ENCODE results near the gene SLC31A1. TPM values are rescaled to one million over a fixed set of nuclear protein-coding genes. Genes with fewer than 3 reads are reported as not detected.
A peak's percentile ranks its signal among the peaks of the same experiment; 100 is the strongest.

The SLC31A1 gene
- 30.9 to 39.6 TPM (median 38.6 TPM) in 3 replicates for total RNA-seq
- long read RNA-seq, full-length matches to known transcripts: 57 of 62 reads
- long read RNA-seq, partial matches to known transcripts: 1 of 62 reads
- long read RNA-seq, other reads (novel, unspliced or antisense): 4 of 62 reads

DNA sequence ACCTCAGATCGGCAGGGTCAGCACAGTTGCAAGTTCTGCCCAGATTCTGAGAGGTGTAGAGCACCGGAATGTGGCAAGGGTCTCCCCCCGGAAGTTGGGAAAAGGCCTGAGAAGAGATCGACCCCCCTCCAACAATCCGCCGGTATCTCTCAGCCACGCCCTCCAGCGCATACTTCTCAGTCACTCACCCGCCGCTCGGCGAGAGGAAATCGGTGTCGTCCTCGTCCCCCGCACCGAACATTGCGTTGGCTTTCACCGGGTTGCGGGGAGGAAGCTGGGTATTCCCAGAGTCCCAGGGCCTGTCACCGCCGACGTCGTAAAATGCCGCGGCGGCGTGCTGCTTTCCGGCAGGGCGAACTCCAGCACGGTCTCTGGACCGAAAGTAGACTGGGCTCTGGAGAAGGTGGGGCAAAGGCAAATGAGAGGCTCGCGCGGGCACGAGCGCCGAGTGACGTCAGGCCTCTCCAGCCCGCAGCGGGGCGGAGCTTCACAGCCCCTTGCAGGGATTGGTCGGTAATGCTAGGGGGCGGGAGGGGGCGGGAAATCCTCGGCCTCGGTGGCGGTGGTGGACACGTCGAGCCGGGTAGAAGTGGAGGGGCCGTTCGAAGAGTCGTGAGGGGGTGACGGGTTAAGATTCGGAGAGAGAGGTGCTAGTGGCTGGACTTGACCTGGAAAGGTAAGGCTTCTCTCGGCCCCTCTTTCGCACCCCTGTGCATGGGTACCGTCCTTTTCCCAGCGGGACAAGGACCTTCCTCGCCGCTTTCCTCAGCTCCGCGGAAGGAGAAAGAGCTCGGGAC, at the start of gene SLC31A1, which contains the start of gene FKBP15:
Gene SLC31A1 (plus strand): TSS at position 542 of the 797 bp plus-strand sequence. CDS start 34,605 bp downstream, outside the sequence.
Gene FKBP15 (minus strand): TSS at position 275 of the 797 bp plus-strand sequence. CDS start 34 bp downstream, at position 241.
- peak; percentile 98 for DNase-seq (ENCODE audit: low spot score)
- peaks cover 49% of the 10 kb centered on the region for H3K4me1 Mint-ChIP-seq (ENCODE audit: low read depth)
- H3K27me3 Mint-ChIP-seq (ENCODE audit: low read depth): no peaks in the 10 kb centered on the region
- peak within 1 kb of the TSS; percentile 98 for H3K27ac Mint-ChIP-seq (ENCODE audit: unreplicated experiment)
- no peak for TF ChIP-seq CTCF (IDR thresholded peaks at IDR 0.05)
- H3K9me3 Mint-ChIP-seq (ENCODE audit: low read depth): no peaks in the 10 kb centered on the region
- peaks cover 2% of the 10 kb centered on the region for H3K36me3 Mint-ChIP-seq (ENCODE audit: low read depth)
- peak within 1 kb of the TSS; percentile 91 for H3K4me3 Mint-ChIP-seq (ENCODE audit: unreplicated experiment)

- Mint-ChIP-seq H3K27me3 (ENCODE audit: low read depth) (no peaks in the 10 kb centered on the region), H3K27ac (ENCODE audit: unreplicated experiment) (no peak overlapping the region), H3K4me1 (ENCODE audit: low read depth) (peaks cover 7% of the 10 kb centered on the region), H3K4me3 (ENCODE audit: unreplicated experiment) (no peak overlapping the region), H3K9me3 (ENCODE audit: low read depth) (peaks cover 4% of the 10 kb centered on the region), H3K36me3 (ENCODE audit: low read depth) (peaks cover 60% of the 10 kb centered on the region)
- no peak for DNase-seq (ENCODE audit: low spot score)
- TF ChIP-seq CTCF (IDR thresholded peaks at IDR 0.05): no peak
Observed at GRCh38 chr9:113173341-113173740, 48.0 kb upstream of the SLC31A1 start.

- Mint-ChIP-seq H3K36me3 (ENCODE audit: low read depth) (peaks cover 56% of the 10 kb centered on the region), H3K27me3 (ENCODE audit: low read depth) (no peaks in the 10 kb centered on the region), H3K9me3 (ENCODE audit: low read depth) (peaks cover 4% of the 10 kb centered on the region), H3K4me1 (ENCODE audit: low read depth) (peaks cover 11% of the 10 kb centered on the region), H3K4me3 (ENCODE audit: unreplicated experiment) (no peak overlapping the region), H3K27ac (ENCODE audit: unreplicated experiment) (no peak overlapping the region)
- DNase-seq (ENCODE audit: low spot score): no peak
- no peak for TF ChIP-seq CTCF (IDR thresholded peaks at IDR 0.05)
Observed at GRCh38 chr9:113176803-113177202, 44.5 kb upstream of the SLC31A1 start.

DNA sequence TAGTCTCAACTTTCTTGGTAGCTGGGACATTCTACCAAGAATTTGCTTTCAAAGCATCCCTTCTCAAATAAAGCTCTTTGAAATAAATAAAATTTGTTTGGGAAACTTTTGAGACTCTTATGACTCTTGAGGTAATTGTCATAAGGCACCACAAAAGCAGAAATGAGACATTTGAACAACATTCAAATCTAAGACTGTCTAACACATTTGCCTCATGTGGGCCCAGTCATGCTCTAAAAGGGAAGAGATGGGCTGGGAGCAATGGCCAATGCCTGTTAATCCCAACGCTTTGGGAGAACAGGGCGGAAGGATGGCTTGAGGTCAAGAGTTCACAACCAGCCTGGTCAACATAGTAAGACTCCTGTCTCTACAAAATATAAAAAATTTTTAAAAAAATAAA, 44.1 kb upstream of the SLC31A1 start:
- Mint-ChIP-seq H3K4me3 (ENCODE audit: unreplicated experiment) (no peak overlapping the region), H3K27me3 (ENCODE audit: low read depth) (no peaks in the 10 kb centered on the region), H3K36me3 (ENCODE audit: low read depth) (peaks cover 58% of the 10 kb centered on the region), H3K9me3 (ENCODE audit: low read depth) (peaks cover 4% of the 10 kb centered on the region), H3K27ac (ENCODE audit: unreplicated experiment) (no peak overlapping the region), H3K4me1 (ENCODE audit: low read depth) (peaks cover 11% of the 10 kb centered on the region)
- no peak for TF ChIP-seq CTCF (IDR thresholded peaks at IDR 0.05)
- no peak for DNase-seq (ENCODE audit: low spot score)

- no peak overlapping the region for H3K27ac Mint-ChIP-seq (ENCODE audit: unreplicated experiment)
- H3K4me3 Mint-ChIP-seq (ENCODE audit: unreplicated experiment): no peak overlapping the region
- TF ChIP-seq CTCF (IDR thresholded peaks at IDR 0.05): no peak
- peaks cover 11% of the 10 kb centered on the region for H3K4me1 Mint-ChIP-seq (ENCODE audit: low read depth)
- no peaks in the 10 kb centered on the region for H3K9me3 Mint-ChIP-seq (ENCODE audit: low read depth)
- H3K36me3 Mint-ChIP-seq (ENCODE audit: low read depth): peaks cover 57% of the 10 kb centered on the region
- H3K27me3 Mint-ChIP-seq (ENCODE audit: low read depth): no peaks in the 10 kb centered on the region
- DNase-seq (ENCODE audit: low spot score): no peak
Observed at GRCh38 chr9:113178087-113178486, 43.3 kb upstream of the SLC31A1 start.
